Effector memory CD4-positive, alpha-beta T cell (primary cell): ENCODE data around the gene SPOP.

Experiments used
- DNase-seq, 3 donors: peaks; one replicate each; pipeline ENCODE4 v3.0.0-alpha.2; 2020
- H3K27ac ChIP-seq: 2 replicates; pipeline ENCODE4 v1.7.0; 2013; ENCODE audit warnings: mild to moderate bottlenecking, low read length, moderate library complexity; ENCODE audit not compliant: insufficient read depth, poor library complexity, severe bottlenecking
- H3K27me3 ChIP-seq: replicated peaks from 2 replicates; pipeline ENCODE4 v1.7.0; 2013; ENCODE audit warnings: mild to moderate bottlenecking, low read length; ENCODE audit not compliant: insufficient read depth, control insufficient read depth, poor library complexity, severe bottlenecking
- H3K36me3 ChIP-seq: 2 replicates; pipeline ENCODE4 v1.7.0; 2013; ENCODE audit warnings: mild to moderate bottlenecking, low read length, moderate library complexity; ENCODE audit not compliant: control insufficient read depth, insufficient read depth
- H3K4me1 ChIP-seq: 2 replicates; pipeline ENCODE4 v1.7.0; 2013; ENCODE audit warnings: low read length, mild to moderate bottlenecking; ENCODE audit not compliant: control insufficient read depth, insufficient read depth, poor library complexity, severe bottlenecking
- H3K4me3 ChIP-seq: 2 replicates; pipeline ENCODE4 v1.7.0; 2013; ENCODE audit warnings: low read length, low read depth, mild to moderate bottlenecking; ENCODE audit not compliant: insufficient read depth, poor library complexity, severe bottlenecking
- H3K9me3 ChIP-seq: 2 replicates; pipeline ENCODE4 v1.7.0; 2013; ENCODE audit warnings: mild to moderate bottlenecking, low read length, moderate library complexity; ENCODE audit not compliant: control insufficient read depth

SPOP gene

GRCh38 chr17:49603238-49603637 lies 74.7 kb downstream of the SPOP start:
- Histone ChIP-seq H3K4me1 (no peaks in the 10 kb centered on the region), H3K27me3 (no peaks in the 10 kb centered on the region), H3K36me3 (peaks cover 85% of the 10 kb centered on the region), H3K4me3 (no peak overlapping the region), H3K9me3 (no peaks in the 10 kb centered on the region), H3K27ac (no peak overlapping the region)
- no peak for DNase-seq

DNA sequence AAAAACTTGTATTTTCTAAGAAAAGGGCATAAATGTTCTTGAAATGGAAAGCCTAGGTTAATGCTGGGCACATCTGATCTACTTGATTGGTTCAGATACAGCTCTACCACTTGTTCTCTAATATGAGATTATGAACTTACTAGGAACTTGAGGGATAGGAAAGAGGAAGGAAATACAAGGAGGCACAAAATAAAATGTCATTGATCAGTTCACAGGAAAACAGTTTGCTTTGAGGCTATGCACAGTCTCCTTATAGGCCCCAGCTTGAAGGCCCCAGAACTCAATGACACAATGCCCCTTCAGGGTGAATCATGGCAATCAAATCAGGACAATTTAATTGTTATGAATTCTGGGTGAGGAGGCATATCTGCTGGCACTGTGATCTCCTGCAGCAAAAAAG lies 75.1 kb downstream of the SPOP start:
- Histone ChIP-seq H3K27me3 (no peaks in the 10 kb centered on the region), H3K4me1 (no peaks in the 10 kb centered on the region), H3K27ac (no peak overlapping the region), H3K36me3 (peaks cover 89% of the 10 kb centered on the region), H3K9me3 (no peaks in the 10 kb centered on the region), H3K4me3 (no peak overlapping the region)
- no peak for DNase-seq

DNA sequence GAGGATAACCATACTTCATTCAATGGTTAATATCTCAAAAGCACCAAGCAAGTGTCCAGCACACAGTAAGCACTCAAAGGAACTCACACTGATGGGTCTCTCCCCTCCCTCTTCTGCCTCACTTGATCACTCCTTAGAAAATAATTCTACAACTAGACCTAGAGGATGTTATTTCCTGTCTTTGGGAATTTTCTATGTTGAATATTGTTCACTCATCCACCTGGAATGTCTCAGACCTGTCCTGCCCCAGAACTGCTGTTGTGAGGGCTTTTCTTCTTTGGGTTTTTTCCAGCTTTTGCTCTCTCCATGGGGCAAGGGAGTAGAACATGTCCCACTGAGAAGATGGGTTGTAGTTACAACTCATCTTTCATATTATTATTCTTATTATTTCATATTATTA lies 76.9 kb downstream of the SPOP start:
- Histone ChIP-seq H3K4me3 (no peak overlapping the region), H3K27ac (no peak overlapping the region), H3K4me1 (no peaks in the 10 kb centered on the region), H3K36me3 (peaks cover 85% of the 10 kb centered on the region), H3K27me3 (no peaks in the 10 kb centered on the region), H3K9me3 (no peaks in the 10 kb centered on the region)
- DNase-seq = no peak

GRCh38 chr17:49598918-49599317 lies 79.0 kb downstream of the SPOP start:
- Histone ChIP-seq H3K27ac (no peak overlapping the region), H3K27me3 (no peaks in the 10 kb centered on the region), H3K4me1 (no peaks in the 10 kb centered on the region), H3K36me3 (peaks cover 73% of the 10 kb centered on the region), H3K4me3 (no peak overlapping the region), H3K9me3 (no peaks in the 10 kb centered on the region)
- no peak for DNase-seq

- Histone ChIP-seq H3K4me3 (no peak overlapping the region), H3K9me3 (no peaks in the 10 kb centered on the region), H3K4me1 (no peaks in the 10 kb centered on the region), H3K27me3 (no peaks in the 10 kb centered on the region), H3K36me3 (peaks cover 65% of the 10 kb centered on the region), H3K27ac (no peak overlapping the region)
- no peak for DNase-seq
Observed at GRCh38 chr17:49597928-49598655, 79.8 kb downstream of the SPOP start.

GRCh38 chr17:49597436-49597835 lies 80.5 kb downstream of the SPOP start:
- no peaks in the 10 kb centered on the region for H3K27me3 ChIP-seq
- H3K27ac ChIP-seq = no peak overlapping the region
- no peak for DNase-seq
- no peaks in the 10 kb centered on the region for H3K4me1 ChIP-seq
- peaks cover 58% of the 10 kb centered on the region for H3K36me3 ChIP-seq
- H3K9me3 ChIP-seq = no peaks in the 10 kb centered on the region
- no peak overlapping the region for H3K4me3 ChIP-seq

DNA sequence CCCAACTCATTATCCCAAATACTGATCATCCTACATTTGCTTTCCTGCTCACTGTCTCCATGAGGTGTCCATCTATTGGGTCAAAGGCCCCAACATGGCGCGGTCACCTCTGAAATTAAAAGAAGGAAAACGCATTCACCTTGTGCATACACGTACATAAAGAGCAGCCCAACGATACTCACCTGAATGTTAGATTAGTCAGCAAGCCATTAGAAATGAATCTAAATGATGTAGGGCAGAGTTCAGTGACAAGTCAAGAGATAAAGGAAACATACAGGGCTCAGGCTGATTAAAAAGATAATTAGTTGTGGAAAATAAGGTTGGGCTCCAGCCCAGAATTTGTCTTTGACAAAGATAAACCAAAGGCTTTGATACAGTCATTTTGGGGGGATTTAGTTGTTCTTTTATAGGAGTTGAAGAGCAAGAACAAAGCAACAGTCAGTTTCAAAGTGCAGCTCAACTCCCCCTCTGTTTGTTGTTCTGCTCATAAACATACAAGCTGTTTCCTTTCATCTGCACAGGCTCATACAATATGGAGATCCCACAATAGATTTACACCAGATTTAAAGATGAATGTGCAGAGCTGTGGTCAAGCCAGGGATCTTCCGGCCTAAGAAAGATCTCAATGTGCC lies 81.2 kb downstream of the SPOP start:
- Histone ChIP-seq H3K4me1 (no peaks in the 10 kb centered on the region), H3K27ac (no peak overlapping the region), H3K4me3 (no peak overlapping the region), H3K9me3 (no peaks in the 10 kb centered on the region), H3K36me3 (peaks cover 52% of the 10 kb centered on the region), H3K27me3 (no peaks in the 10 kb centered on the region)
- DNase-seq = no peak

- Histone ChIP-seq H3K4me1 (no peaks in the 10 kb centered on the region), H3K27ac (no peak overlapping the region), H3K4me3 (no peak overlapping the region), H3K9me3 (no peaks in the 10 kb centered on the region), H3K36me3 (peaks cover 47% of the 10 kb centered on the region), H3K27me3 (no peaks in the 10 kb centered on the region)
- DNase-seq = no peak
Observed at GRCh38 chr17:49595980-49596379, 81.9 kb downstream of the SPOP start.

- Histone ChIP-seq H3K4me3 (no peak overlapping the region), H3K36me3 (peaks cover 40% of the 10 kb centered on the region), H3K27ac (no peak overlapping the region), H3K4me1 (no peaks in the 10 kb centered on the region), H3K27me3 (no peaks in the 10 kb centered on the region), H3K9me3 (no peaks in the 10 kb centered on the region)
- DNase-seq = no peak
Observed at GRCh38 chr17:49595328-49595727, 82.6 kb downstream of the SPOP start.

DNA sequence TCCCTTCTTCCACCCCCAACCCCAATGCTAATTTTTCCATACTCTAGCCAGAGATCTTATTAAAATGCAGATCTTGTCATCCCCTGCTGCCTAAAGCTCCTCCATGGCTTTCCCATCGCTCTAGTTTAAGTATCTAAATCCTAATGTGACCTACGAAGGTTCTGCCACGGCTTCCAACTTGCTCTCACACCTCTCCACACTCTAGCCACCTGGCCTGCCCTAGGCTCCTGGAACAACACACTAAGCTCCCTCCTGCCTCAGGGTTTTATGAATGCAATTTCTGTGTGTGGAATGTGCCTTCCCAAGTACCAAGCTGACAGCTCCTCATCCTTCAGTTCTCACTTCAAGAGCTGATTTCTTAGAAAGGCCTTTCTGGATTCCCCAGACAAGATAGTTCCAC lies 85.6 kb downstream of the SPOP start:
- H3K36me3 ChIP-seq = peaks cover 11% of the 10 kb centered on the region
- H3K4me1 ChIP-seq = no peaks in the 10 kb centered on the region
- no peak overlapping the region for H3K27ac ChIP-seq
- no peak for DNase-seq
- no peak overlapping the region for H3K4me3 ChIP-seq
- H3K9me3 ChIP-seq = no peaks in the 10 kb centered on the region
- H3K27me3 ChIP-seq = no peaks in the 10 kb centered on the region
